ENCODE measurements around the gene CCSAP.

GRCh38 chr1:229287267-229287666 lies 55.6 kb downstream of the CCSAP start:
- TF ChIP-seq ZNF660 (tag by site-specific recombination; IDR thresholded peaks at IDR 0.05) (no peak), ZNF121 (tag by site-specific recombination; IDR thresholded peaks at IDR 0.05) (no peak), CTCF (tag by site-specific recombination; IDR thresholded peaks at IDR 0.05) (no peak), ZSCAN4 (tag by site-specific recombination; IDR thresholded peaks at IDR 0.05) (no peak), ZNF175 (tag by site-specific recombination; IDR thresholded peaks at IDR 0.05) (no peak)
